ENCODE results near the gene SNAPC1.

The SNAPC1 gene

GRCh38 chr14:61761959-61762786 lies at the start of gene SNAPC1 (continued):
- TF ChIP-seq INSM2 (tag by site-specific recombination; IDR thresholded peaks at IDR 0.05) = no peak
- no peak for TF ChIP-seq KLF10 (tag by site-specific recombination; IDR thresholded peaks at IDR 0.05)
- TF ChIP-seq ZNF394 (tag by site-specific recombination; IDR thresholded peaks at IDR 0.05; ENCODE audit: borderline replicate concordance) = no peak
- TF ChIP-seq ZNF626 (tag by site-specific recombination; IDR thresholded peaks at IDR 0.05) = no peak
- no peak for TF ChIP-seq ZNF660 (tag by site-specific recombination; IDR thresholded peaks at IDR 0.05)
- TF ChIP-seq ZNF664 (tag by site-specific recombination; IDR thresholded peaks at IDR 0.05) = no peak
- no peak for TF ChIP-seq ZNF292 (tag by site-specific recombination; IDR thresholded peaks at IDR 0.05; ENCODE audit: borderline replicate concordance, low read depth)
- TF ChIP-seq ZBTB48 (tag by site-specific recombination; IDR thresholded peaks at IDR 0.05) = no peak
- no peak; the same call in none of the 2 replicates for TF ChIP-seq ZXDB (tag by site-specific recombination; IDR thresholded peaks at IDR 0.05)
- TF ChIP-seq ZBTB21 (tag by site-specific recombination; IDR thresholded peaks at IDR 0.05) = no peak
- TF ChIP-seq ZNF76 (tag by site-specific recombination; IDR thresholded peaks at IDR 0.05; ENCODE audit: borderline replicate concordance, low read depth) = no peak
- no peak for TF ChIP-seq HOXA7 (CRISPR knock-in tag; IDR thresholded peaks at IDR 0.05; ENCODE audit: borderline replicate concordance)
- no peak for TF ChIP-seq ZSCAN30 (tag by site-specific recombination; IDR thresholded peaks at IDR 0.05)
- no peak for TF ChIP-seq SETDB1 (IDR thresholded peaks at IDR 0.05; ENCODE audit: insufficient read length, low read length)
- no peak for TF ChIP-seq HOXD13 (CRISPR knock-in tag; IDR thresholded peaks at IDR 0.05; ENCODE audit: borderline replicate concordance)
- TF ChIP-seq, protein P1, sequence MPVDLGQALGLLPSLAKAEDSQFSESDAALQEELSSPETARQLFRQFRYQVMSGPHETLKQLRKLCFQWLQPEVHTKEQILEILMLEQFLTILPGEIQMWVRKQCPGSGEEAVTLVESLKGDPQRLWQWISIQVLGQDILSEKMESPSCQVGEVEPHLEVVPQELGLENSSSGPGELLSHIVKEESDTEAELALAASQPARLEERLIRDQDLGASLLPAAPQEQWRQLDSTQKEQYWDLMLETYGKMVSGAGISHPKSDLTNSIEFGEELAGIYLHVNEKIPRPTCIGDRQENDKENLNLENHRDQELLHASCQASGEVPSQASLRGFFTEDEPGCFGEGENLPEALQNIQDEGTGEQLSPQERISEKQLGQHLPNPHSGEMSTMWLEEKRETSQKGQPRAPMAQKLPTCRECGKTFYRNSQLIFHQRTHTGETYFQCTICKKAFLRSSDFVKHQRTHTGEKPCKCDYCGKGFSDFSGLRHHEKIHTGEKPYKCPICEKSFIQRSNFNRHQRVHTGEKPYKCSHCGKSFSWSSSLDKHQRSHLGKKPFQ (tag by site-specific recombination; IDR thresholded peaks at IDR 0.05) = no peak
- TF ChIP-seq ZNF184 (tag by site-specific recombination; IDR thresholded peaks at IDR 0.05) = no peak
- no peak for TF ChIP-seq ZNF623 (tag by site-specific recombination; IDR thresholded peaks at IDR 0.05)
- TF ChIP-seq SALL2 (tag by site-specific recombination; IDR thresholded peaks at IDR 0.05; ENCODE audit: borderline replicate concordance) = no peak
- no peak for TF ChIP-seq ZNF514 (tag by site-specific recombination; IDR thresholded peaks at IDR 0.05)
- TF ChIP-seq ZNF133 (tag by site-specific recombination; IDR thresholded peaks at IDR 0.05) = no peak
- TF ChIP-seq ZNF558 (tag by site-specific recombination; IDR thresholded peaks at IDR 0.05) = no peak
- no peak for TF ChIP-seq ZNF174 (tag by site-specific recombination; IDR thresholded peaks at IDR 0.05)
- no peak for TF ChIP-seq ZBTB7A (tag by site-specific recombination; IDR thresholded peaks at IDR 0.05; ENCODE audit: low read depth)
- TF ChIP-seq ZNF530 (tag by site-specific recombination; IDR thresholded peaks at IDR 0.05; ENCODE audit: low read depth) = no peak
- TF ChIP-seq TRIM28 (IDR thresholded peaks at IDR 0.05; ENCODE audit: borderline replicate concordance, low read length) = no peak
- no peak for TF ChIP-seq YY1 (tag by site-specific recombination; IDR thresholded peaks at IDR 0.05)
- TF ChIP-seq, protein P2, sequence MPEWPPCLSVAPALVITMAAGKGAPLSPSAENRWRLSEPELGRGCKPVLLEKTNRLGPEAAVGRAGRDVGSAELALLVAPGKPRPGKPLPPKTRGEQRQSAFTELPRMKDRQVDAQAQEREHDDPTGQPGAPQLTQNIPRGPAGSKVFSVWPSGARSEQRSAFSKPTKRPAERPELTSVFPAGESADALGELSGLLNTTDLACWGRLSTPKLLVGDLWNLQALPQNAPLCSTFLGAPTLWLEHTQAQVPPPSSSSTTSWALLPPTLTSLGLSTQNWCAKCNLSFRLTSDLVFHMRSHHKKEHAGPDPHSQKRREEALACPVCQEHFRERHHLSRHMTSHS (tag by site-specific recombination; IDR thresholded peaks at IDR 0.05) = no peak
- no peak for TF ChIP-seq ZBTB49 (tag by site-specific recombination; IDR thresholded peaks at IDR 0.05; ENCODE audit: low read depth)
- TF ChIP-seq BCL6B (tag by site-specific recombination; IDR thresholded peaks at IDR 0.05) = no peak
- peak; percentile 87 for TF ChIP-seq SP2 (tag by site-specific recombination; IDR thresholded peaks at IDR 0.05)
- TF ChIP-seq PRDM1 (tag by site-specific recombination; IDR thresholded peaks at IDR 0.05) = peak; percentile 21; the same call in 1 of the 2 replicates
- no peak for TF ChIP-seq ZNF221 (tag by site-specific recombination; IDR thresholded peaks at IDR 0.05; ENCODE audit: borderline replicate concordance)
- peak; percentile 74; the same call in 1 of the 2 replicates for TF ChIP-seq ZBTB1 (tag by site-specific recombination; IDR thresholded peaks at IDR 0.05)

Data from HEK293 (cell line).